Measurements from ENCODE around the gene RAB11FIP4. TPM values are rescaled to one million over a fixed set of nuclear protein-coding genes. Genes with fewer than 3 reads are reported as not detected.

Gene RAB11FIP4
- total and polyA plus RNA-seq, 10 of the 15 experiments (the other 5 are each of a cell fraction or from before 2014, with no cell fraction given), result 1.4 to 27.0 (median 17.6) TPM

- TF ChIP-seq PAX8 (IDR thresholded peaks at IDR 0.05), result no peak
- TF ChIP-seq, protein P1, sequence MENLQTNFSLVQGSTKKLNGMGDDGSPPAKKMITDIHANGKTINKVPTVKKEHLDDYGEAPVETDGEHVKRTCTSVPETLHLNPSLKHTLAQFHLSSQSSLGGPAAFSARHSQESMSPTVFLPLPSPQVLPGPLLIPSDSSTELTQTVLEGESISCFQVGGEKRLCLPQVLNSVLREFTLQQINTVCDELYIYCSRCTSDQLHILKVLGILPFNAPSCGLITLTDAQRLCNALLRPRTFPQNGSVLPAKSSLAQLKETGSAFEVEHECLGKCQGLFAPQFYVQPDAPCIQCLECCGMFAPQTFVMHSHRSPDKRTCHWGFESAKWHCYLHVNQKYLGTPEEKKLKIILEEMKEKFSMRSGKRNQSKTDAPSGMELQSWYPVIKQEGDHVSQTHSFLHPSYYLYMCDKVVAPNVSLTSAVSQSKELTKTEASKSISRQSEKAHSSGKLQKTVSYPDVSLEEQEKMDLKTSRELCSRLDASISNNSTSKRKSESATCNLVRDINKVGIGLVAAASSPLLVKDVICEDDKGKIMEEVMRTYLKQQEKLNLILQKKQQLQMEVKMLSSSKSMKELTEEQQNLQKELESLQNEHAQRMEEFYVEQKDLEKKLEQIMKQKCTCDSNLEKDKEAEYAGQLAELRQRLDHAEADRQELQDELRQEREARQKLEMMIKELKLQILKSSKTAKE (IDR thresholded peaks at IDR 0.05; ENCODE audit: low read depth, poor library complexity, severe bottlenecking), result no peak
- TF ChIP-seq POLR2A (IDR thresholded peaks at IDR 0.05; ENCODE audit: low read depth, low read length), result peak; percentile 73
- TF ChIP-seq DPF2 (IDR thresholded peaks at IDR 0.05), result 0 out of 2 replicates have a peak, but pooled peaks have one; percentile 52
- TF ChIP-seq SIN3A (IDR thresholded peaks at IDR 0.05; ENCODE audit: low read depth, low read length), result 0 out of 2 replicates have a peak, but pooled peaks have one; percentile 30
- TF ChIP-seq SMC3 (IDR thresholded peaks at IDR 0.05; ENCODE audit: borderline replicate concordance, low read length), result no peak
- no peak for TF ChIP-seq RCOR1 (conservative IDR thresholded peaks at IDR 0.05; ENCODE audit: low read depth, low read length)
- no peak for TF ChIP-seq SREBF1 (IDR thresholded peaks at IDR 0.05; ENCODE audit: low read length)
- TF ChIP-seq ZNF207 (IDR thresholded peaks at IDR 0.05; ENCODE audit: borderline replicate concordance), result no peak
- no peak for TF ChIP-seq USF1 (IDR thresholded peaks at IDR 0.05; ENCODE audit: borderline replicate concordance, extremely low read length, insufficient read depth, low read depth, low read length)
- no peak for TF ChIP-seq MTA2 (IDR thresholded peaks at IDR 0.05; ENCODE audit: low read depth)
- no peak for TF ChIP-seq ZNF24 (IDR thresholded peaks at IDR 0.05)
- TF ChIP-seq CREM (IDR thresholded peaks at IDR 0.05; ENCODE audit: low read depth), result no peak
- TF ChIP-seq KDM1A (IDR thresholded peaks at IDR 0.05; ENCODE audit: borderline replicate concordance), result no peak
- TF ChIP-seq CHD4 (IDR thresholded peaks at IDR 0.05), result no peak
- TF ChIP-seq IRF3 (IDR thresholded peaks at IDR 0.05), result no peak
- TF ChIP-seq RBBP5 (conservative IDR thresholded peaks at IDR 0.05), result no peak
- no peak for TF ChIP-seq RUNX3 (IDR thresholded peaks at IDR 0.05; ENCODE audit: low read length)
- TF ChIP-seq PRDM15 (CRISPR knock-in tag; IDR thresholded peaks at IDR 0.05), result no peak
- TF ChIP-seq BHLHE40 (IDR thresholded peaks at IDR 0.05; ENCODE audit: borderline replicate concordance in 1 of 2, low read depth in 2 of 2, low read length in 1 of 2), result peak in 1 of 2 experiments; percentile 54; a peak in 2 of 4 replicates
- TF ChIP-seq SPI1 (IDR thresholded peaks at IDR 0.05; ENCODE audit: borderline replicate concordance, insufficient read depth, low read depth, low read length), result no peak
- TF ChIP-seq STAT1 (conservative IDR thresholded peaks at IDR 0.05), result no peak
These were observed 96.3 kb downstream of the RAB11FIP4 start (continued) for GRCh38 chr17:31487648-31488263.
